ENCODE measurements around the gene PRKN.

The PRKN gene

DNA sequence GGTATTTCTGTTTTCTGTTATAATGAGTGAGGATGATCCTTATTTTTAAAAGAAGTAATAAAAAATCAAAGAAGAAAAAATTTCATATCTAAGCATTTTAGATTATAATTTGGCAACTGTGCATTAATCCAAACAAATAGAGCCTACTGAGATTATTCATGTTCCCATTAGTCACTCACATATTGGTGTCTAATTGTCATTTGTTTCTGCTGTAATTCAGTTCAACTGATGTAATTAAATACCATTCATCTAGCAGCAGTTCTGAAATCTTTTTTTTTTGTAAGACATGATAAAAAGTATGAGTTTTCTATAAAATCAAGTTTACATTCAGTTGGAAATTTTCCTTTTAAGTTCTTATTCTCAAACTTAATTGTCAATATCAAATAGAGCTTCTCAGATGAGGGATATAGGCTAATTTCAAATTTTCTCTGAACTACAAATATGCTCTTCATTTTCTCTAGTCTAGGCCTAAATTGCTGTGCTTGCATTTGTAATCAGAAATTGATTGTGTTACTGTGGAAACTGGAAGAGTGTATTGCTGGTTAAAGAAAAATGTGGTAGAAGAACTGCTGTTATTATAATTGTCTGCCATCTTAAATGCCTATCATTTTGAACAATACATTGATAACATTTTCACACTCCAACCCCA lies 23.8 kb upstream of the PRKN start:
- no peak for DNase-seq (ENCODE audit: extremely low read depth, low read depth)
- TF ChIP-seq, protein P1, sequence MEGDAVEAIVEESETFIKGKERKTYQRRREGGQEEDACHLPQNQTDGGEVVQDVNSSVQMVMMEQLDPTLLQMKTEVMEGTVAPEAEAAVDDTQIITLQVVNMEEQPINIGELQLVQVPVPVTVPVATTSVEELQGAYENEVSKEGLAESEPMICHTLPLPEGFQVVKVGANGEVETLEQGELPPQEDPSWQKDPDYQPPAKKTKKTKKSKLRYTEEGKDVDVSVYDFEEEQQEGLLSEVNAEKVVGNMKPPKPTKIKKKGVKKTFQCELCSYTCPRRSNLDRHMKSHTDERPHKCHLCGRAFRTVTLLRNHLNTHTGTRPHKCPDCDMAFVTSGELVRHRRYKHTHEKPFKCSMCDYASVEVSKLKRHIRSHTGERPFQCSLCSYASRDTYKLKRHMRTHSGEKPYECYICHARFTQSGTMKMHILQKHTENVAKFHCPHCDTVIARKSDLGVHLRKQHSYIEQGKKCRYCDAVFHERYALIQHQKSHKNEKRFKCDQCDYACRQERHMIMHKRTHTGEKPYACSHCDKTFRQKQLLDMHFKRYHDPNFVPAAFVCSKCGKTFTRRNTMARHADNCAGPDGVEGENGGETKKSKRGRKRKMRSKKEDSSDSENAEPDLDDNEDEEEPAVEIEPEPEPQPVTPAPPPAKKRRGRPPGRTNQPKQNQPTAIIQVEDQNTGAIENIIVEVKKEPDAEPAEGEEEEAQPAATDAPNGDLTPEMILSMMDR (IDR thresholded peaks at IDR 0.05; ENCODE audit: low read depth, low read length), result no peak

DNA sequence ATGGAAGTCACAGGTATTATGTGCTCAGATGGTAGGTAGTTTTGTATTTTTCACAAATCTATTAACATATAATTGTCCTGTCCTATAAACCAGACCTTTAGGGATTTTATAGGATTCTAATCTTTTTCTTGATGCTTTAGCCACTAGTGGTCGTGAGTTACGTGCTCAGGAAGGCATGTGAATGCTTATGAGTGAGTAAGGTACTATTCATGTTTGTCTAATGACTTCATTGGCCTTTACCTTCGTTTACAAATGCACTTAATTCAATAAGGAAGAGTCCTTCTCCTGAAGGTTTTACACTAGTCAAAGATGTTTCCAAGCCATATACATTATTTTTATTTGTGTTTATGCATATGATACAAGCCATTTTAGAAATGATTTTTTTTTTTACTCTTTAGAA lies 23.2 kb upstream of the PRKN start:
- DNase-seq (ENCODE audit: extremely low read depth, low read depth), result no peak
- TF ChIP-seq, protein P1 (IDR thresholded peaks at IDR 0.05; ENCODE audit: low read depth, low read length), result no peak

DNA sequence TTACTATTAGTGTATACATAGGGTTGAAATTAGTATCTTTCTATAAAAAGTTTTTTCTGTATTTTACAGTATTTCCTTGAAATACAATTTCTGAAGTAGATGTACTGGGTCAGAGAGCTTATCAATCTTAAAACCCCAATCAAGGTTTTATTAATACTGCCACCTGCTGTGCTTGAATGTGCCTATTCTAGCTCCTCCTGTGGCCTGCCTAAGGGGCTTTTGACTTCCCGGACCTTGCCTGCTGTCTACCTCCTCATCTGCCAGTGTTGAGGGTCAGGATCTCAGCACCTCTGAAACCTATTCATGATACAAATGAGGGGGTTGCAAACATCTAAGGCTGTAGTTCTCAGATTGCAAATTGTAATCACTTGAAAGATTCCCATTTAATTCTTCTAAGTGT lies 9.4 kb upstream of the PRKN start:
- DNase-seq (ENCODE audit: extremely low read depth, low read depth), result no peak
- TF ChIP-seq, protein P1 (IDR thresholded peaks at IDR 0.05; ENCODE audit: low read depth, low read length), result peak; percentile 10

DNA sequence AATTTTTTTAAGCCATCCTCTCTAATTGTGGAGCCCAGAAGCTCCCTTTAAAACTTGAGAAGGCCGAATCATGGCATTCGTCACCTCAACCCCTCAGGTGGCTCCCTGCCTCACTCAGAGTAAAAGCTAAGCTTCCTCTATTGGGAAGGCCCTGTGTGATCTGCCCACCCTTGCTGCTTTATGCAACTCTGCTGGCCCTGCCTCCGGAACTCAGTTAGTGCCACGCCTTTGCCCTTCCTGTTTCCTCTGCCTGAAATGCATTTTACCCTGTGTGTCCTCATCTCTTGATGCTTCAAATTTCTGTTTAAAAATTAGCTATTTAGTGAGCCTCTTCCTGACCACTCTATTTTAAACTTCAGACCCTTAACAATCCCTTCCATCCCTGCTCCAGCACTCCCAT lies 5.9 kb upstream of the PRKN start:
- no peak for DNase-seq (ENCODE audit: extremely low read depth, low read depth)
- TF ChIP-seq, protein P1 (IDR thresholded peaks at IDR 0.05; ENCODE audit: low read depth, low read length), result no peak

DNA sequence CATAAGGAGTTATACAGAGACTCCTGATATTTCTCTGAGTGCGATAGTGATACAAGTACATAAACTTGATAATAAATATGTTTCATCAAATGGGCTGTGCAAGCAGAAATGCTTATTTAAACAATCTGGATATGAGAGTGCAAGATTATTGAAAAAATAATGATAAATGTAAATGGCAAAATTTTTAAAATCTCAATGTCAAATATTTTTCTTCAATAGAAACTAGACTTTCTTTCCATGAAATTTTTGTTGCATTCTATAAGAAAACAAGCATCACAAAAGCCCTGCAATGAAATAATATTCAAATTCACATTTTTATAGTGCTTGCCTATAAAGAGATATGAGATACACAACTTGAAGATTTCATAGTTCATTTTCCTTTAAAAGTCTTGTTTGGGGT lies 2.9 kb upstream of the PRKN start:
- TF ChIP-seq, protein P1 (IDR thresholded peaks at IDR 0.05; ENCODE audit: low read depth, low read length), result no peak
- DNase-seq (ENCODE audit: extremely low read depth, low read depth), result no peak

DNA sequence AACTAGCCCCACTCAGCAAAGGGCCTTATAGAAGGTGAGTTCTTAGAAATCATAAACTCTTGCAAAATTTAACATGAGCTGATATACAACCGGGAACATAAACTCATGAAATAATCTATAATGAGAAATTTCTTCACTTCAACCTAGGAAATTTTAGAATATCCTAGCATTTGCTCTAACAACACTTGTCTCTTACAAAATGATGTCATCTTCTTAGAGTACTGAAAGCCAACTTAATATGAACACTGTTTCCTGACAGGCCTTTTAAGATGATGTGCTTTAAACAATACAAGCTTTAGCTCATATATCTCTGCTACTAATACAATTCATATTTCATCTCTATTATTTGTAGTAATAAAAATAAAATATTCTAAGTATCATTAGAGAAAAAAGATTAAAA lies 1.1 kb upstream of the PRKN start:
- TF ChIP-seq, protein P1 (IDR thresholded peaks at IDR 0.05; ENCODE audit: low read depth, low read length), result no peak
- no peak for DNase-seq (ENCODE audit: extremely low read depth, low read depth)

DNA sequence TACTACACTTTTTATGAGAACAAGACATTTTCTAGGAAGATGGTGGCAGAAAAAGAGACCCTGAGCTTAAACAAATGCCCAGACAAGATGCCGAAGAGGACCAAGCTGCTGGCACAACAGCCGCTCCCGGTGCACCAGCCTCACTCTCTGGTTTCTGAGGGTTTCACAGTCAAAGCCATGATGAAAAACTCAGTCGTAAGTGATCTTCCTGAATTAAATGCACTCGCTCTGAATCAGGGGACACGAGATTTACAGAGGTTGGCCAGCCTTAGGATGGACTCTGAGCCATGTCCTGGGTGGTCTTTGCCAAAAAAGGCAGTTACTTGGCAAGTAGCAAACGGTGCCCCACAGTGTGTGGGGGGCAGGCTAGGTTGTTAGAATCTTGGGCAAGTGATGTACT lies 631 bp upstream of the PRKN start:
- DNase-seq (ENCODE audit: extremely low read depth, low read depth), result no peak
- TF ChIP-seq, protein P1 (IDR thresholded peaks at IDR 0.05; ENCODE audit: low read depth, low read length), result no peak

Measured in AG09319 (cell line).